ENCODE results near the gene SMARCA1.
"Not testable (repeated sequence)": the region's sequence is repeated elsewhere in the genome, so short reads cannot be mapped to it uniquely, and the experiment has no call there.

The SMARCA1 gene, protein sequence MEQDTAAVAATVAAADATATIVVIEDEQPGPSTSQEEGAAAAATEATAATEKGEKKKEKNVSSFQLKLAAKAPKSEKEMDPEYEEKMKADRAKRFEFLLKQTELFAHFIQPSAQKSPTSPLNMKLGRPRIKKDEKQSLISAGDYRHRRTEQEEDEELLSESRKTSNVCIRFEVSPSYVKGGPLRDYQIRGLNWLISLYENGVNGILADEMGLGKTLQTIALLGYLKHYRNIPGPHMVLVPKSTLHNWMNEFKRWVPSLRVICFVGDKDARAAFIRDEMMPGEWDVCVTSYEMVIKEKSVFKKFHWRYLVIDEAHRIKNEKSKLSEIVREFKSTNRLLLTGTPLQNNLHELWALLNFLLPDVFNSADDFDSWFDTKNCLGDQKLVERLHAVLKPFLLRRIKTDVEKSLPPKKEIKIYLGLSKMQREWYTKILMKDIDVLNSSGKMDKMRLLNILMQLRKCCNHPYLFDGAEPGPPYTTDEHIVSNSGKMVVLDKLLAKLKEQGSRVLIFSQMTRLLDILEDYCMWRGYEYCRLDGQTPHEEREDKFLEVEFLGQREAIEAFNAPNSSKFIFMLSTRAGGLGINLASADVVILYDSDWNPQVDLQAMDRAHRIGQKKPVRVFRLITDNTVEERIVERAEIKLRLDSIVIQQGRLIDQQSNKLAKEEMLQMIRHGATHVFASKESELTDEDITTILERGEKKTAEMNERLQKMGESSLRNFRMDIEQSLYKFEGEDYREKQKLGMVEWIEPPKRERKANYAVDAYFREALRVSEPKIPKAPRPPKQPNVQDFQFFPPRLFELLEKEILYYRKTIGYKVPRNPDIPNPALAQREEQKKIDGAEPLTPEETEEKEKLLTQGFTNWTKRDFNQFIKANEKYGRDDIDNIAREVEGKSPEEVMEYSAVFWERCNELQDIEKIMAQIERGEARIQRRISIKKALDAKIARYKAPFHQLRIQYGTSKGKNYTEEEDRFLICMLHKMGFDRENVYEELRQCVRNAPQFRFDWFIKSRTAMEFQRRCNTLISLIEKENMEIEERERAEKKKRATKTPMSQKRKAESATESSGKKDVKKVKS

DNA sequence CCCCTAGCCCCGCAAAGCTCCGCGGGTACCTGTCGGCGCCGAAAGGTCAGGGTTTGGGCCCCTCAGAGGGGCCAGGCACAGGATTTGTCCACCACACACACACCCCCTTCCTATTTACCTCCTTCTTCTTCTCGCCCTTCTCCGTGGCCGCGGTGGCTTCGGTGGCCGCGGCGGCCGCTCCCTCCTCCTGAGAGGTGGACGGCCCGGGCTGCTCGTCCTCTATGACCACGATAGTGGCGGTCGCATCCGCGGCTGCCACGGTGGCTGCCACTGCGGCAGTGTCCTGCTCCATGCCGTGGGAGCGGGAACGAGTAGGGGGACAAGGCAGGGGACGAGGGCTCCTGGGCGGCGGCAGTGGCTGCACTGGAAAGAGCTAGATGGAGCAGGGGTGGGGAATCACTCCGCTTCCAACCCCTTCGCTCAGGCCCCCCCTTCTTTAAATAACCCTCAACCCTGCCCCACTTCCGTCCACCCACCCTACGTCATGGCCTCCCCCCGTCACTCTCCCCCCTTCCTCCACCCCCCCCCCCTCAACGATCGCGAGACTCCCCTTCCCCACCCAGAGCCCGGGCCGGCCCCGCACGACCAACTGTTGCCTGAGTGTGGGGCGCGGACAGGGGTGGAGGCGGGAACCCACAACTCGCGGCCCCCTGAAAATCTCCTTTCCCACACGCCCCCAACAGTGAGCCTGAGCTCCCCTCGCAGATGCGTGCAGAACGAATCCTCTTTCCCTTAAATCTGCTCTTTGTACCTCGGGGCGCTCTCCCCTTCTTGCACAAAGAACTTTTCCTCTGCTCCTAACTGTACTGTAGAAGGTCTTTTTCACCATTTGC lies at the start of gene SMARCA1:
Gene SMARCA1 (minus strand): TSS at position 412 of the 833 bp plus-strand sequence. CDS start 120 bp downstream, at position 292.
- DNase-seq: peak; percentile 30

DNA sequence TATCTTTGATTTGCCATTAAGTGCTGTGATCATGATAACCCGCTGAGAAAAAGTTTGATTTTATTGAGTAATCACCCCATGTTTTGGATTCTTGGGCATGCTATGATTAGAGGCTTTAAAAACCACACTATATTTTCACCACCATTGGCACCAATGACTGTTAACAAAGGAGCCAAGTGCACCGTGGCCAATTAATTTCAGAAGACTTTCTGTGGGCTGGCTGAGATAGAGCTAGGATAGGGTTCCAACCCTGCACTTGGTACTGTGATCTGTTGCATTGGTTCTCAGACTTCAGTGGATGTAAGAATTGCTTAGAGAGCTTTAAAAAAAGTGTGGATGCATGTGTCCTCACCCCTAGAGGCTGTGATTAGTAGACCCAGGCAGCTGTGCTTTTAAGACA lies 49.1 kb upstream of the SMARCA1 start:
- no peak for DNase-seq

DNA sequence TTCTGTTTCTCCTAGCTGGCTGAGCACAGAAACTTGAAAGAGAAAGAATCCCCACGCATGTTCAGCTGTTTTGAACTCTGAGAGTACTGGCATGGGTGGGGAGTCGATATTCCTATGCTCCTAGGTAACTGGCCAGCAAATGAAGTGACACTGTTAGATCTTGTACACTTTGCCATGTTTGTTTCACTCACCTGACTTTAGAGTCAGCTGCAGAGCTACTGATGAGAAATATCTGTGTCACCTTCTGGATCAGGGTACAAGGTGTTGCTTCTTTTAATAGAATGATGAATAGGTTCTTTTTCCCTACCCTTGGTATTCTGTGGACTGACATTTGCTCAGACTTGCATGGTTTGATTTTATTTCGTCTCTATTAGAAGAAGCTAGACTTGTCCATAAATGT lies 45.1 kb upstream of the SMARCA1 start:
- no peak for DNase-seq

DNA sequence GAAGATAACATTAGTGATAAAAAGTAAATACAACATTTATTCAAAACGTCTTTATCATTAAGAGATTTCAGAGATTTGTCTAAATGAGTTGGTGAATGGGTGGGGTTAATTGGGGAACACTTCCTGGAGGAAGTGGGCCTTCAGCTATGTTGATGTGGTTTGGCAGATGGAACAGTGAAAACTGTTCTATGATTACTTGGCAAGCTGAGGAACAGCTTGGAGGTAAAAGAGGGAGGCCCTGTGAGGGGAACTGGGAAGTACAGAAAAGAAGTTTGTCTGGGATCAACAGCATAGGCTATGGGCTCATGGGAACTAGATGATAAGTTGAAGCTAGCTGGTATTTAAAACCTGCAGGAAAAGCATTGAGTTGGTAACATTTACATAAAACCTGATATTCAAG lies 42.8 kb upstream of the SMARCA1 start:
- no peak for DNase-seq

DNA sequence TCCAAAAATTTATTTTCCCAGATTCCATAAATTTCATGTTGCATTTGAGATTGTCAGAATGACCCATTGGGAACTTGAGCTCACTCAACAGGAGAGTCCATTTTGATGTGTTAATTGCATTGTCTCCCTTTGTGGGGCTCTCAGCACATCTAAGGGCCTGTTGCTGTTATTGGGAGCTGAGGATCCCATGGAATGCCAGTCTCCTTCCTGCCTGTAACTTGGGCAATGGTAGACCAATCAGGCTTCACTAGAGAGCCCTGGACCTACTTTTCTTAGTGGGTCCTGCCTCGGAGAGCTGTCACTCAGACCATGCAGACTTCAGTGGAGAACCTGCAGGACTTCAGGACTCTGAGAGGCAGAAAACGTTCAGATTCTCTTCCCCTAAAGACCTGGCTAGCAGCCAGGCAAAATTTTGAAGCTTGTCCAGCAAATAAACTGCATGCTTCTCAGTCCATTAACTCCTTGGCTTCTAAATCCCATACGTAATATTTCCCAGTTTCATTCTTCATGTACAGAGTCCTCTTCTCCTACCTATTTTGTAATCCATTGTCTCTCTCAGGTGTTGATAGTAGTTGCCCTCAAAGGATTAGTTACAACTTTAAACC lies 41.9 kb upstream of the SMARCA1 start:
- no peak for DNase-seq

DNA sequence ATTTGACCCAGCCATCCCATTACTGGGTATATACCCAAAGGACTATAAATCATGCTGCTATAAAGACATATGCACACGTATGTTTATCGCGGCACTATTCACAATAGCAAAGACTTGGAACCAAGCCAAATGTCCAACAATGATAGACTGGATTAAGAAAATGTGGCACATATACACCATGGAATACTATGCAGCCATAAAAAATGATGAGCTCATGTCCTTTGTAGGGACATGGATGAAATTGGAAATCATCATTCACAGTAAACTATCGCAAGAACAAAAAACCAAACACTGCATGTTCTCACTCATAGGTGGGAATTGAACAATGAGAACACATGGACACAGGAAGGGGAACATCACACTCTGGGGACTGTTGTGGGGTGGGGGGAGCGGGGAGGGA lies 41.1 kb upstream of the SMARCA1 start:
- DNase-seq: not testable (repeated sequence)

DNA sequence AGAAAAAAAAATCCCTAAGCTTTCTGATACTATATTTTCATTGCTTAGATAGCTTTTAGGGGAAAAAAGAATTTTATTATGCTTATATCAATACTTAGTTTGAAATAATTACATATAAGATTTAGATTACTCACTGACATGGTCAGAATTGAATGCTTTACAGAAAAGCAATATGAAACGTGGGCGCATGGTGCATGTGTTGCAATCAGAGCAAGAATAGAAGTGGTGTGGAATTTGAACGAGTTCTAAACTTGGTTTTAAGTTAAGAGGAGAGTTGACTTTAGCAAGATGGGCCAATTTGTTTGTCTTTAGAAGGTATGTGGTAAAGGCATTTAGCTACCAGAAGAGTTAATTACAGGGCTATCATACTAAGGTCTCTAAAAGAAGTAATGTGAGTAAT lies 38.2 kb upstream of the SMARCA1 start:
- no peak for DNase-seq

DNA sequence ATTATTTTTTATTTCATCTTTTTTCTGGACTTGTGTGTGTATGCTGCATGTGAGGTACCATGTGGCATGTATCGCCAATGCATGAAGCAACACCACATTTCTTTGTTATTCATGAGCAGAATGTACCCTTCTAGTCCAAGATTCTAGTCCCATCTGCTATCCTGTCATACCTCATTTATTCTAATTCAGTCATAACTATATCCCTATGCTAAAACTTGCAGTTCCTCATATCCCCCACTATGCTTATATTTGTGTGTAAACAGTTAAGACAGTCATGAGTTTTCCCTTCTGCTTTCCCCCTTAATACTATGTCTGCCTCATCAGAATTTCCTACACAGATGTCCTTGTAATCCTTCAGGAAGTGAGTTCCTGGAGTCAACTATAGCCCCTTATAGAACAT lies 36.5 kb upstream of the SMARCA1 start:
- DNase-seq: no peak

DNA sequence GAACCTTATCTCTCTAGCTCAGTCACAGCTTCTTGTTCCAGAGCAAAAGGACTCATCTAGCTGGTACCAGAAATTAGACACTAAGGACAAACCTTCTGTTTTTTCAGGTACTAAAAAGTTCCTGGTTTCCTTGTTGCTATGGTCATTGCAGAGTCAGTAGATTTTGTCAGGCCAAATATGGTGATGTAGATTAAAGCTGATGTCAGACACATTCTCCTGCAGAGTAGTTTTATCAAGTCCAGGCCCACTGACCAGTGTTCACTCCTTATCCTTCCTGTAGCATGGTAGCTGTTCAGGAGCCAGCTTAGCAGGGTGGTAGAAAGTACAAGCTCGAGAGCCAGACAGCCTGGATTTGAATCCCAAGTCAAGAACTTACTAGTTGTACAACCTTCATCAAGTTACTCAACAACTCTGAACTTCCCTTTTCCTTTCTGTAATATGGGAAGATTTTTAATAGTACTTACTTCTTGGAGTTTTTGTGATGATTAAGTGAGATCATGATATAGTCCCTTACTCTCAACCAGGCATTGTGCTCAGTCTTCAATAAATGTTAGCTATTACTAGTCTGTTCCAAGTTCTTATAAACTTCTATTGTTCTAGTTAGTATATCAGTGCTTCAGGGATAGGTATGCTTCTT lies 34.7 kb upstream of the SMARCA1 start:
- DNase-seq: no peak

DNA sequence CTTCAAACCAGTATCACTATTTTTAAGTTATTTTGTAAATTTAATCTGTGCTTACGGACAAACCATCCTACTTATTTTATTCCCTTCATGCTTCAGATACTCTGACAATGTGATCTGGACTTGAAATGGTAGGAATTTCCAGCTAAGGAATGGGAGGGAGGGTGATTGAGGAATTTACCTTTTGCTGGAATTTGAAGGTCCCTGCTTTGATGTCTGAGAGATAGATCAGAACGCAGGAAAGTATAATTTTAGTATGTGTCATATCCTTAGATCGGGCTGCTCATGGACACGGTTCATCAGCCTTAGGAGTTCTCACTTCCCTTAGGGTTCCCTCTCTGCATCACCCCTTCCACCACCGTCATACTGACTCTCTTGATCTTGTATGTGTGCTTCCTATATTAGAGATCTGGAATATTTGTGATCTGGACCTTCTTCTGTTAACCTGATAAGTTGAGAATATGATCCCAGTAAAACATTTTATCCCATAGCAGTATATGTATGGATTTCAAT lies 33.6 kb upstream of the SMARCA1 start:
- DNase-seq: no peak

DNA sequence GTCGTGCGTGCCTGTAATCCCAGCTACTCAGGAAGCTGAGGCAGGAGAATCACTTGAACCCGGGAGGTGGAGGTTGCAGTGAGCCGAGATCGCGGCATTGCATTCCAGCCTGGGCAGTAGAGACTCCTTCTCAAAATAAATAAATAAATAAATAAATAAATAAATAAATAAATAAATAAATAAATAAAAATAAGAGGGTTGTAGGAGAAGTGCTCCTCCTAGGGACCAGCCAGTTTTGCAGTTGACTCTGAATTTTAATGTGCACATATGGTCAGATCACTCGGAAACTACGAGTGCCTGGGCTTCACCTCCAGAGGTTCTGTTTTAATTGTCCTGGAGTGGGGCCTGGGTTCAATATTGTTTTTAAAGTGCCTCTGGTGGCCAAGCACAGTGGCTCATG lies 31.5 kb upstream of the SMARCA1 start:
- DNase-seq: not testable (repeated sequence)

DNA sequence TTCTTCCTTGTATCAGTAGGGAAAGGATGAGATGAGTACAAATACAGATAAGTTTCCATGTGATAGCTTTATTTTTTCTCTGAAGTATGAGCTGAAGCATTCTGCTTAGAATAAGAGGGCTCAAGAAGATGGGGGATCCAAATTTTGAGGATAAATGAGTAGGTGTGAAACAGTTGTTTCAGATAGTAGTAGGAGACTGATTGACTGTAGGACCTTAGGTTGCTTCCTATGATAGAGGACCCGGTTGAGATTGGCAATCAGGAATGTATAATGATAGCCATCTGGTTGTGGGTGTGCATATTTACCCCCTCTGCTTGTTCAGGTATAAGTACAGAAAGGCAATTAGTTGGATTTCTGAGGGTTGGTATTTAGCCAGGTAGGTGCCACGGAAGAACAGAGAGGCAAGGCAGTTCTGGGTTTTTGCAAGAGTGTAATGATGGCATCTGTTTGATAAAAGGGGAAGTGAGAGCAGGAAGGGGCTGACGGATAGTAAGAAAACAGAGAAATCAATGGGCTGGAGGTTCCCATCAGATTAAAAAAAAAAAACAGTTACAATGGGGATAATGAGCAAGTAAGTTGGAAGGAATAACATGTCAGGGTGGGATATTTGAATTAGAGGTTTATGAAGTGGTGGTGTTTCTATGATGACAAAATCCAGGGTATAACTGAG lies 30.5 kb upstream of the SMARCA1 start:
- no peak for DNase-seq

DNA sequence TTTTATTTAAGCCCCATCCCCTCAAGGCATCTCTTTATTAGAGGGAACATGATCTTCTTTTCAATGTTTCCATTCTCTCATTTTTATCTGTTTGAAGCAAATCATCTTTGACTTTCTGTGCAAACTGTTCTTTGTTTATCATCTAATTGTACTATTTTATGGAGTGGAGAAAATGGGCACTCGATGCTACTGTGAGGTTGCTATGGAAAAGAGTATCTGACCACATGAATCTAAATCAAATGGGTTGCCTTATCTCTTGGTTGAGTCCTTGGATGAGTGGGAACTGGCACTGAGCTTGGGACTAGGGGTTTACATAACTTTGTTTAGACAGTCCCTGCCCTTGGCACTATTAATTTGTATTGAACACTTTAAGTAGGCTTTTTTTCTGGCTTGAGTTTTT lies 25.8 kb upstream of the SMARCA1 start:
- no peak for DNase-seq

DNA sequence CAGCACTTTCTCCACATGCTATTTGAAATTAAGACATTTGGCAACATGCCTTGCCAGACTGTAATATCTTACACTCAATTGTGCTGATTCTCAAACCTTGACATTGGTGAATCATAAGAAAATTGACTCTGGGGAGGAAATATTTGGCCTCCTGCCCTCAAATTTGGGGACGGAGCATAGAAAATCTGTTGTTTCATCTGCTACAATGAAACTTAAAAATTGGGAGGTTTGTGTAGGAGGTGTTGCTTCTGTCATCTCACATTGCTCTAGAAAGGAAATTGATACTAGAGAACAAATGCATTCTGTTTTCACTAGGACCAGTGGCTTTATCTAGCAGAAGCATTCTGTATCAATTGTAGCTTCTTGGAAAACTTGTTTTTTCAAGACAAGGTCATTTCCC lies 22.1 kb upstream of the SMARCA1 start:
- no peak for DNase-seq

DNA sequence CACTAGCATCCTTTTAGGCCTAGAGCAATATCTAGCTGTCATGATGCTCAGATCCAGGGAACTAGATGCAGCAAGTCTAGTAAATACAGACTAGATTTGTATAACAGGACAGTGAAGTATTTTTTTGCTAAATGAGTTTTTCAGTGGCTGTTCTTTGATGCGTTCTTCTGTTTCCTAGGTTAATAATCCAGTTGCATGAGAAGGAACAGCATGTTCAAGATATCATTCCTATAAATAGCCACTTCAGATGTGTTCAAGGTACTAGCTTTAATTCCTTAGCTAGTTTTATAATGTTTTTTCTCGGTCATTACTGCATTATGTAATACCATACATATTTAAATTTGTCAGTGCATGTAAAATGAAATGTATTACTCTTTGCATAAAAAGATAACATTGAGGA lies 21.5 kb upstream of the SMARCA1 start:
- DNase-seq: no peak

DNA sequence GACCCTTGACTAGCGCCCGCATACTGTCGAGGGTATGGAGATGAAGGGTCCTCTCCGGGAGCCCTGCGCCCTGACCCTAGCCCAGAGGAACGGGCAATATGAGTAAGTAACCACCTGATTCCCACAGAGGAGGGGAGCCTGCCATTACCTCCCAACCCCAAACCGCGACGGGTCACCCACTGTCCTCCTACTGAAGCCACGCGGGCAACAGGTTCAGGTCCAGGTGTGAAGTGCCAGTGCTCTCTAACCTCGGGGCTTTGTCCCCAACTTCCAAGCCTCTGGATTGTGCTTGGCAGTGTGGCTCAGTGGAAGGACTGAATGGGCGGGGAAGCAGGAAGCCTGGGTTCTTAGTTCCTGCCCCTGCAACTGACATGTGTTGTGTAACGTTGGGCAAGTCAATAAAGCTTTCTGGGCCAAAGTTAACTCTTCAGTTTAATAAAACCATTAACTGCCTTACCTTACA lies 17.5 kb upstream of the SMARCA1 start:
- DNase-seq: no peak

DNA sequence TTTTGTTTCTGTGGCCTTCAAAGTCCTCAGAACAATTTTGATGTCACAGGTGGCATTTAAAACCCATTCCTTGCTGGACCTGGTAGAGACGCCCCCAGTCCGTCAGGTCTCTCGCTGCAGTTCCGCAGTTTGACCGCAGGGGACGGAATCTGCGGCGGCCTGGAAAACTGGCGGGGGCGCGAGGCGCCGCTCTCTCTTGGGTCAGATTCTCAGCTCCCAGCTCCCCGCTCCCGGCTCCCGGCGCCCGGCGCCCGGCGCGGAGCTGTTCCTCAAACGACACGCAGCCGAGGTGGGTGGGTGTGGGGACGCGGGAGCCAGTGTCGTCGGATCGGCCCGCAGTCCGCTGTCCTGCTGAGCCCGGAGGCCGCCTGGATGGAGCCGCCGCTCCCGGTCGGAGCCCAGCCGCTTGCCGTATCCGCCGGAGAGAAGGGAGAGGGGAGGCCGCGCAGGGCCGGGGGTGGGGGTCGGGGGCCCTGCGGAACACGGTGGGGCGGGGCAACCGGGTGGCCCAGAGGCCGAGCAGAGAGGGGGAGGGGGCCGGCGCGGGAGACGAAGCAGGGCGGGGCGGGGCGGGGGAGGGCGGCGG lies 16.9 kb upstream of the SMARCA1 start, which contains the start of gene OCRL:
Gene OCRL (plus strand): TSS at position 192 of the 586 bp plus-strand sequence. CDS start 181 bp downstream, at position 373.
- peak; percentile 24 for DNase-seq

DNA sequence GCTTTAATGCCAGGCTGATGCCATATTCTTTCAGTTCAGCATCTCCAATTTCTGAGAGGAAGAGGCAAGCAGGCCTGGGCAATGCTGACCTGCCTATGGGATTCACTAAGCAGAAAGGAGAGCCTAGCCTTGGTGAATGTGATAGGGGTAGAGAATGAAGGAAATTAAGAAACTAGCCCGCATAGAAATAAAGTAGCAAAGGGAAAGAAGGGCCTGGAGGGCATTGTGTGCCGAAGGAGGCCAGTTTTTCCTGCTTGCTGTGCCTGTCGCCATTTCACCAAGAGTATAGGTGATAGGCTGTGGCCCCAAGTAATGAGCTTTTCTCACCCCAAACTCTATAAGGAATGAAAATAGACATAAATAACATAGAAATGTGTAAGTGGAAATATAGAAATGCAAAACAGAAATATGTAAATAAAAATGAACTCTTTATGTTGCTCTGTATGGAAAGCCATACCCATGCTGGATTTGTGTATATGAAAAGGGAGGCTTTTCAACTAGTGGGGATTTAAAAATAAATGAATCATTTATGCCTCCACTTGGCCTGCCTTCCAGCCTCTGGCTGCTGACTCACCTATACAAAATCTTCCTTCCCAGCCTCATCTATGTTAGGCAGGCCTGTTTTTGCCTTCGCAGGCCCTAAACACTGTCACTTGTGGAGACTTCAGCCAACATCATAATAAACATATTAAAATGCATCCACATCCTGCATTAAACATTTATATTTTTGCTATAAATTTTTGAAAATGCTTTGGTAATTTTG lies 11.7 kb upstream of the SMARCA1 start:
- no peak for DNase-seq

DNA sequence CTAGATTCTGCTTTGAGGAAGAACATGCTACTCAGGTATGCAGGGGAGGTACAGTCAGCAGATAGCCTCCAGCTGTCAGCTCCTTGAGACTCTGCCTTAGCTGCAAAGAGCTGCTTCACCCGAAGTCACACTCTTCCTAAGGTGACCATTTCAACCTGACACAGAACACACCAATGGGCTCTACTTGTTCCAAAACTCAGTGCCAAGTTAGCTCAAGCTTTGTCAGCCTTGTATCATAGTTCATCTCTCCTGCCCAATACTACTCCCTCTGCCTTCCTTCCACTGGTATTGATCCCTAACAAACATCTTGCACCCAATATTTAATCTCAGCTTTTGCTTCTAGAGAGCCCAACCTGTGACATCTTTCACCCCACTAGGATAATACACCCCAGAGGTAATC lies 7.8 kb upstream of the SMARCA1 start:
- no peak for DNase-seq

DNA sequence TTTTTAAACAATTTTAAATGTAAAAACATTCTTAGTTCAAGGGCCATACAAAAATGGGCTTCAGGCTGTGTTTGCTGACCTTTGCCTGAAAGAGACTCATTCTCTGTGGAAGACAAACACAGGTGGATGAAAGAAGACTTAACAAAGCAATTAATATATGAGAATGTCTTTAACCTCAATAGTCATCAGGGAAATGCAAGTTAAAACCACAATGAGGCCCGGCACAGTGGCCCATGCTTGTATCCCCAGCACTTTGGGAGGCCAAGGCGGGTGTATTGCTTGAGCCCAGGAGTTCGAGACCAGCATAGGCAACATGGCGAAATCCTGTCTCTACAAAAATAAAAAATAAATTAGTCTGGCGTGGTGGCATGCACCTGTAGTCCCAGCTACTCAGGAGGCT lies 7.1 kb upstream of the SMARCA1 start:
- DNase-seq: no peak

All from NCI-H2171 (cell line).